HepG2 (cell line): ENCODE results near the gene RPH3AL. TPM values are rescaled to one million over a fixed set of nuclear protein-coding genes. Genes with fewer than 3 reads are reported as not detected.

Source experiments
- ATAC-seq: fragments of 200-7000 bp; cut with Tn5 transposase; 3 replicates; pipeline ENCODE4 v1.9.1; 2020; ENCODE audit warnings: mild to moderate bottlenecking, moderate library complexity
- BruUV-seq: library from RNA; stranded (reverse); fragments of 400-500 nt; replicated peaks from 2 replicates; lab custom pipeline; 2021; lab: Mats Ljungman, UMichigan
- CTCF ChIA-PET: fragments of 300-600 bp; formaldehyde crosslinking; extraction: SDS; loops from one replicate; lab custom pipeline; 2021; ENCODE audit warnings: low total read pairs, inconsistent platforms, low intra/inter-chr PET ratio; lab: Yijun Ruan, JAX
- POLR2A ChIA-PET: fragments of 350-600 bp; sonication (Branson Sonifier 250); formaldehyde crosslinking; loops from one replicate; lab custom pipeline; 2020; ENCODE audit warnings: antibody characterized with exemption, inconsistent platforms; lab: Yijun Ruan, JAX
- DNase-seq: peaks from one replicate; pipeline ENCODE4 v3.0.0-alpha.2; 2015; ENCODE audit warnings: low spot score
- FAIRE-seq: peaks from 3 replicates; lab custom pipeline; 2011; peaks lifted over from hg19 to GRCh38; lab: Jason Lieb, UNC
- H2AFZ ChIP-seq: one replicate; pipeline ENCODE4 v1.6.1; 2011; ENCODE audit warnings: low read length, inconsistent platforms
- H3K27ac ChIP-seq: fragments of 300-600 bp; 3 replicates; pipeline ENCODE4 v1.8.0; 2011; ENCODE audit warnings: mixed run types, mild to moderate bottlenecking, mixed read lengths, low read length, inconsistent platforms; ENCODE audit not compliant: insufficient read depth; ENCODE audit errors: extremely low read length
- H3K27me3 ChIP-seq, 2 experiments: fragments of 200-600 bp in 1 of 2; 2 replicates in 1 of 2; 3 replicates in 1 of 2; pipeline versions ENCODE4 v1.6.0 to v1.8.0; 2011; ENCODE audit warnings: low read length in 2 of 2, mild to moderate bottlenecking in 2 of 2, moderate library complexity in 2 of 2, inconsistent platforms in 1 of 2; ENCODE audit not compliant: insufficient read depth in 2 of 2, control insufficient read depth in 1 of 2
- H3K36me3 ChIP-seq, 2 experiments: fragments of 200-600 bp in 1 of 2; replicated peaks in 1 of 2; 2 replicates in 1 of 2; 3 replicates in 1 of 2; pipeline versions ENCODE4 v1.5.1 to v1.8.0; 2011; ENCODE audit warnings: low read length in 2 of 2, inconsistent platforms in 1 of 2; ENCODE audit not compliant: insufficient read depth in 2 of 2, control insufficient read depth in 1 of 2
- H3K4me1 ChIP-seq: 2 replicates; pipeline ENCODE4 v1.5.1; 2012; ENCODE audit warnings: low read length, inconsistent platforms; ENCODE audit not compliant: insufficient read depth
- H3K4me2 ChIP-seq: 2 replicates; pipeline ENCODE4 v1.6.0; 2011; ENCODE audit warnings: low read depth, low read length, inconsistent platforms
- H3K4me3 ChIP-seq, 3 experiments: fragments of 200-600 bp in 1 of 3; sonication (generic), shearing (Covaris generic) in 1 of 3; replicated peaks in 1 of 3; 2 replicates each; pipeline ENCODE4 v1.5.1; 2011 to 2016; ENCODE audit warnings: low read length in 3 of 3, inconsistent platforms in 2 of 3, low read depth in 2 of 3, mild to moderate bottlenecking in 2 of 3, control low read depth in 1 of 3, mixed read lengths in 1 of 3; ENCODE audit not compliant: insufficient read depth in 1 of 3
- H3K79me2 ChIP-seq: one replicate; pipeline ENCODE4 v1.6.1; 2011; ENCODE audit warnings: low read length, inconsistent platforms; ENCODE audit not compliant: insufficient read depth
- H3K9ac ChIP-seq: 2 replicates; pipeline ENCODE4 v1.6.0; 2011; ENCODE audit warnings: mild to moderate bottlenecking, low read depth, low read length, inconsistent platforms; ENCODE audit not compliant: insufficient read depth
- H3K9me3 ChIP-seq: 2 replicates; pipeline ENCODE4 v1.5.1; 2012; ENCODE audit warnings: mild to moderate bottlenecking, low read length
- H4K20me1 ChIP-seq: 2 replicates; pipeline ENCODE4 v1.6.0; 2011; ENCODE audit warnings: inconsistent platforms, mild to moderate bottlenecking, low read length, moderate library complexity; ENCODE audit not compliant: insufficient read depth
- AGO2 ChIP-seq: fragments of 200-400 bp; formaldehyde crosslinking; optimal IDR thresholded peaks from 2 replicates; pipeline ENCODE3; 2017; ENCODE audit warnings: mild to moderate bottlenecking, low read depth, low read length, moderate library complexity
- ETV5 ChIP-seq: IDR thresholded peaks from 2 replicates; pipeline ENCODE4 v1.6.1; 2018; ENCODE audit warnings: missing biosample characterization, missing genetic modification reagents, inconsistent platforms, borderline replicate concordance
- HNRNPK ChIP-seq: fragments of 200-400 bp; formaldehyde crosslinking; IDR thresholded peaks from 2 replicates; pipeline ENCODE4 v1.6.1; 2018; ENCODE audit warnings: low read length, low read depth, moderate library complexity, mild to moderate bottlenecking; ENCODE audit not compliant: poor library complexity, severe bottlenecking
- ZNF282 ChIP-seq: fragments of 450-650 bp; IDR thresholded peaks from 2 replicates; pipeline ENCODE4 v1.6.1; 2018; ENCODE audit not compliant: partially characterized antibody
- WGBS: methylation state at CpG from one replicate; pipeline ENCODE4 v1.1.6; 2017; ENCODE audit warnings: low lambda C conversion rate; 5-methylcytosine and 5-hydroxymethylcytosine counted together
- in situ Hi-C: cut with HindIII; loops from 2 replicates; pipeline ENCODE4 v1.10.0; 2017; ENCODE audit warnings: low pct_unique_long_range_greater_than_20kb; ENCODE audit not compliant: extremely low pct_ligation_motif_present
- intact Hi-C: fragments of 100-400 bp; cut with micrococcal nuclease; formaldehyde crosslinking; loops from one replicate; pipeline ENCODE4 v1.10.0; 2022; ENCODE audit not compliant: unreplicated experiment
- polyA plus RNA-seq, 8 experiments: library from polyadenylated mRNA; depleted of rRNA in 3 of 8; stranded (reverse) in 7 of 8; unstranded in 1 of 8; fragments of >200 nt; fragmentation: Illumina TruSeq in 4 of 8; extraction: Trizol in 4 of 8; gene quantifications; 2 replicates each; pipeline versions ENCODE4 v1.2.1 to v1.2.3, GENCODE V29; 2011 to 2016; ENCODE audit warnings: low read depth in 4 of 8, missing spikeins in 1 of 8, mixed read lengths in 1 of 8; ENCODE audit not compliant: insufficient read depth in 1 of 8
- total RNA-seq, 5 experiments: library from RNA; depleted of rRNA; stranded (reverse); fragments of >200 nt; fragmentation: Illumina TruSeq; extraction: Trizol; gene quantifications; 2 replicates each; pipeline ENCODE4 v1.2.3, GENCODE V29; 2016; ENCODE audit warnings: low read depth in 1 of 5

The RPH3AL gene
- total and polyA plus RNA-seq, 2 of the 13 experiments (the other 11 are each of a cell fraction or from before 2014, with no cell fraction given), result 7.8 to 16.4 TPM

DNA sequence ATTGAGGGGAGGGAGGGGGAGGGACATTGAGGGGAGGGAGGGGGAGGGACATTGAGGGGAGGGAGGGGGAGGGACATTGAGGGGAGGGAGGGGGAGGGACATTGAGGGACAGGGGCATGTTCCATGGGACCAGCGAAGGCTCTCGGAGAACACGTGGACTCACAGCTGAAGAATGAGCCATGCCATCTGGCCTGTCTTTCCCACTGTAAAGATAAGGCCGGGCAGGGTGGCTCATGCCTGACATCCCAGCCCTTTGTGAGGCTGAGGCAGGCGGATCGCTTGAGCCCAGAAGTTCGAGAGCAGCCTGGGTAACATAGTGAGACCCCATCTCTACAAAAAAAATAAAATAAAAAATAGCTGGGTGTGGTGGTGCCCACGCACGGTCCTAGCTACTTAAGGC, 32.5 kb downstream of the RPH3AL start:
- TF ChIP-seq HNRNPK, result peak; percentile 83
- TF ChIP-seq ZNF282, result no peak
- Histone ChIP-seq H3K9me3 (peaks cover 21% of the 10 kb centered on the region), H3K4me1 (no peaks in the 10 kb centered on the region), H3K36me3 (peaks cover 5 to 9% of the 10 kb centered on the region in 2 experiments; a peak in 3 of 5 replicates), H3K79me2 (no peaks in the 10 kb centered on the region), H3K27me3 (no peaks in the 10 kb centered on the region), H3K4me2 (no peak overlapping the region), H3K27ac (no peak overlapping the region), H3K4me3 (no peak overlapping the region), H3K9ac (no peak overlapping the region), H2AFZ (no peak overlapping the region), H4K20me1 (no peaks in the 10 kb centered on the region)
- in situ Hi-C loops, result no loop called here
- no TSS peak for BruUV-seq
- POLR2A ChIA-PET, result no interaction called here
- FAIRE-seq, result no peak
- 98% methylated on average over 9 of the region's 9 CpGs for WGBS
- ATAC-seq, result no peak
- intact Hi-C loops, result no loop called here
- DNase-seq, result no peak
- CTCF ChIA-PET, result no interaction called here

DNA sequence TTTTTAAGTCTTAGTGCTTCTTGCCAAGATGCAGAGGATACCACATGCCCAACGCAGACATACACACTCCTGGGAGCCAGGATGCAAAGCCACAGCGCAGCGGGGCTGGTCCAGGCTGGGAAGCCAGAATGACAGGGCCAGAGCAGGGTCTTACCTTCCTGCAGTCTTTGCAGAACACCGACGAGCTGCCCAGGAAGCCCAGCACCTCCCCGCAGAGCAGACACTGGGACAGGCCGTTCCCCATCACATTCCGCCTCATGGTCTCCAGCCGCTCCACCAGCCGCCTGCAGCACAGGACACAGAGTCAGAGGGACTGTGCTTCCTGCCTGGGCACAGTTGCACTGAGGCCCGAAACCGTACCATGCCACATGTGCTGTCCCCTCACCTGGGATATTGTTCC, 33.3 kb downstream of the RPH3AL start:
- CTCF ChIA-PET, result no interaction called here

More for the DNA sequence above, 33.3 kb downstream of the RPH3AL start:
- no peak overlapping the region for H3K9ac ChIP-seq
- no TSS peak for BruUV-seq
- H3K79me2 ChIP-seq, result no peaks in the 10 kb centered on the region
- intact Hi-C loops, result no loop called here
- H3K4me2 ChIP-seq, result no peak overlapping the region
- no peak overlapping the region for H3K27ac ChIP-seq
- H3K4me3 ChIP-seq, result no peak overlapping the region
- peaks cover 29% of the 10 kb centered on the region for H3K9me3 ChIP-seq
- H3K4me1 ChIP-seq, result no peaks in the 10 kb centered on the region
- no peak for DNase-seq
- POLR2A ChIA-PET, result no interaction called here
- H3K36me3 ChIP-seq, result peaks cover 5 to 9% of the 10 kb centered on the region in 2 experiments; a peak in 3 of 5 replicates
- WGBS, result 98% methylated on average over 9 of the region's 12 CpGs
- FAIRE-seq, result no peak
- in situ Hi-C loops, result no loop called here
- no peaks in the 10 kb centered on the region for H3K27me3 ChIP-seq
- ATAC-seq, result no peak
- no peak overlapping the region for H2AFZ ChIP-seq
- peak; percentile 23 for TF ChIP-seq AGO2
- no peak for TF ChIP-seq ETV5 (CRISPR knock-in tag)
- H4K20me1 ChIP-seq, result no peaks in the 10 kb centered on the region
